ENCODE results near the gene GATAD2B.

Gene GATAD2B

GRCh38 chr1:153880962-153881361, 41.8 kb downstream of the GATAD2B start:
- H3K9me3 ChIP-seq (ENCODE audit: low read depth, low read length), result no peaks in the 10 kb centered on the region
- peak overlapping the region; percentile 80 for H3K9ac ChIP-seq (ENCODE audit: insufficient read length)
- peak; percentile 91 for DNase-seq (ENCODE audit: low read depth, low spot score)
- peak; percentile 63 for TF ChIP-seq POLR2AphosphoS5 (IDR thresholded peaks at IDR 0.05; ENCODE audit: borderline replicate concordance, low read depth, low read length)
- no peak for TF ChIP-seq EZH2 (IDR thresholded peaks at IDR 0.05)
- peak overlapping the region; percentile 96 for H3K27ac ChIP-seq
- H3K36me3 ChIP-seq (ENCODE audit: insufficient read depth, low read length), result no peaks in the 10 kb centered on the region
- peak overlapping the region; percentile 78 for H3K4me3 ChIP-seq

GRCh38 chr1:153880024-153880423, 42.7 kb downstream of the GATAD2B start:
- peak overlapping the region; percentile 96; the same call in 1 of the 2 replicates for H3K27ac ChIP-seq
- no peaks in the 10 kb centered on the region for H3K36me3 ChIP-seq (ENCODE audit: insufficient read depth, low read length)
- TF ChIP-seq FOXP2 (optimal IDR thresholded peaks at IDR 0.05; ENCODE audit: control extremely low read depth, extremely low read length, insufficient read depth) (no peak), POLR2AphosphoS5 (IDR thresholded peaks at IDR 0.05; ENCODE audit: borderline replicate concordance, low read depth, low read length) (no peak), EZH2 (IDR thresholded peaks at IDR 0.05) (no peak)
- H3K9me3 ChIP-seq (ENCODE audit: low read depth, low read length), result no peaks in the 10 kb centered on the region
- no peak for DNase-seq (ENCODE audit: low read depth, low spot score)
- no peak overlapping the region for H3K4me3 ChIP-seq
- no peak overlapping the region for H3K9ac ChIP-seq (ENCODE audit: insufficient read length)

- Histone ChIP-seq H3K36me3 (ENCODE audit: insufficient read depth, low read length) (no peaks in the 10 kb centered on the region), H3K4me3 (no peak overlapping the region), H3K27ac (no peak overlapping the region), H3K9ac (ENCODE audit: insufficient read length) (no peak overlapping the region), H3K9me3 (ENCODE audit: low read depth, low read length) (no peaks in the 10 kb centered on the region)
- TF ChIP-seq FOXP2 (optimal IDR thresholded peaks at IDR 0.05; ENCODE audit: control extremely low read depth, extremely low read length, insufficient read depth) (no peak), POLR2AphosphoS5 (IDR thresholded peaks at IDR 0.05; ENCODE audit: borderline replicate concordance, low read depth, low read length) (no peak), EZH2 (IDR thresholded peaks at IDR 0.05) (no peak)
- DNase-seq (ENCODE audit: low read depth, low spot score), result no peak
Observed at GRCh38 chr1:153877112-153877511, 45.7 kb downstream of the GATAD2B start.

DNA sequence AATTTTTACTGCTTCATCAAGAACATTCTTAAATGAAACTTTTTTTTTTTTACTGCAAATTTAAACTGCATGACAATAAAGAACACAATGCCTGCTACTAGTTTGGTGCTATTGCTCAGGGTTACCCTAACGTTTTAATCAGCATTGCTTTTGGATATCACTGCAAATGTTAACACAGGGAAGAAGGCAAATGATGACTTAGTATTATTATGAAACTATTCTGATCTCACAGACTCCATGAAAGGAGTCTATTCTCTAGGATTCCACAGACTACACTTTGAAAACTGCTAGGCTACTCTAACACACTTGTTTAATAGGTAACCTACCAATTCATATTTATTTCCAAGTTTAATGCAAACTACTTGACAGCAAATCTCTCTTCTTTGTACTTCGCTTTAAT, 49.8 kb downstream of the GATAD2B start:
- no peak overlapping the region for H3K4me3 ChIP-seq
- no peak for DNase-seq (ENCODE audit: low read depth, low spot score)
- 0 out of 2 replicates have a peak, but pooled peaks cover 5% of the 10 kb centered on the region for H3K36me3 ChIP-seq (ENCODE audit: insufficient read depth, low read length)
- H3K27ac ChIP-seq, result no peak overlapping the region; the same call in 1 of the 2 replicates
- no peaks in the 10 kb centered on the region for H3K9me3 ChIP-seq (ENCODE audit: low read depth, low read length)
- TF ChIP-seq FOXP2 (optimal IDR thresholded peaks at IDR 0.05; ENCODE audit: control extremely low read depth, extremely low read length, insufficient read depth), result no peak
- TF ChIP-seq EZH2 (IDR thresholded peaks at IDR 0.05), result no peak
- no peak for TF ChIP-seq POLR2AphosphoS5 (IDR thresholded peaks at IDR 0.05; ENCODE audit: borderline replicate concordance, low read depth, low read length)
- no peak overlapping the region for H3K9ac ChIP-seq (ENCODE audit: insufficient read length)

- DNase-seq (ENCODE audit: low read depth, low spot score), result no peak
- TF ChIP-seq FOXP2 (optimal IDR thresholded peaks at IDR 0.05; ENCODE audit: control extremely low read depth, extremely low read length, insufficient read depth), result no peak
- no peak for TF ChIP-seq EZH2 (IDR thresholded peaks at IDR 0.05)
- no peak for TF ChIP-seq POLR2AphosphoS5 (IDR thresholded peaks at IDR 0.05; ENCODE audit: borderline replicate concordance, low read depth, low read length)
- Histone ChIP-seq H3K9ac (ENCODE audit: insufficient read length) (no peak overlapping the region), H3K36me3 (ENCODE audit: insufficient read depth, low read length) (0 out of 2 replicates have a peak, but pooled peaks cover 5% of the 10 kb centered on the region), H3K27ac (no peak overlapping the region; the same call in 1 of the 2 replicates), H3K4me3 (no peak overlapping the region), H3K9me3 (ENCODE audit: low read depth, low read length) (no peaks in the 10 kb centered on the region)
Observed at GRCh38 chr1:153872331-153872730, 50.4 kb downstream of the GATAD2B start.

- Histone ChIP-seq H3K4me3 (no peak overlapping the region), H3K36me3 (ENCODE audit: insufficient read depth, low read length) (0 out of 2 replicates have a peak, but pooled peaks cover 5% of the 10 kb centered on the region), H3K27ac (no peak overlapping the region), H3K9me3 (ENCODE audit: low read depth, low read length) (no peaks in the 10 kb centered on the region), H3K9ac (ENCODE audit: insufficient read length) (no peak overlapping the region)
- DNase-seq (ENCODE audit: low read depth, low spot score), result no peak
- TF ChIP-seq POLR2AphosphoS5 (IDR thresholded peaks at IDR 0.05; ENCODE audit: borderline replicate concordance, low read depth, low read length) (no peak), EZH2 (IDR thresholded peaks at IDR 0.05) (no peak), FOXP2 (optimal IDR thresholded peaks at IDR 0.05; ENCODE audit: control extremely low read depth, extremely low read length, insufficient read depth) (no peak)
Observed at GRCh38 chr1:153869486-153869885, 53.3 kb downstream of the GATAD2B start.

- 0 out of 2 replicates have a peak, but pooled peaks cover 5% of the 10 kb centered on the region for H3K36me3 ChIP-seq (ENCODE audit: insufficient read depth, low read length)
- peak; percentile 45 for DNase-seq (ENCODE audit: low read depth, low spot score)
- H3K4me3 ChIP-seq, result peak overlapping the region; percentile 51
- H3K9ac ChIP-seq (ENCODE audit: insufficient read length), result no peak overlapping the region
- peak overlapping the region; percentile 42; the same call in 1 of the 2 replicates for H3K27ac ChIP-seq
- H3K9me3 ChIP-seq (ENCODE audit: low read depth, low read length), result no peaks in the 10 kb centered on the region
- TF ChIP-seq EZH2 (IDR thresholded peaks at IDR 0.05) (no peak), FOXP2 (optimal IDR thresholded peaks at IDR 0.05; ENCODE audit: control extremely low read depth, extremely low read length, insufficient read depth) (no peak), POLR2AphosphoS5 (IDR thresholded peaks at IDR 0.05; ENCODE audit: borderline replicate concordance, low read depth, low read length) (no peak)
Observed at GRCh38 chr1:153866045-153866850, 56.5 kb downstream of the GATAD2B start.

GRCh38 chr1:153860285-153860684, 62.5 kb downstream of the GATAD2B start:
- Histone ChIP-seq H3K9ac (ENCODE audit: insufficient read length) (no peak overlapping the region), H3K27ac (no peak overlapping the region), H3K9me3 (ENCODE audit: low read depth, low read length) (no peaks in the 10 kb centered on the region), H3K36me3 (ENCODE audit: insufficient read depth, low read length) (0 out of 2 replicates have a peak, but pooled peaks cover 6% of the 10 kb centered on the region), H3K4me3 (no peak overlapping the region)
- no peak for TF ChIP-seq EZH2 (IDR thresholded peaks at IDR 0.05)
- TF ChIP-seq POLR2AphosphoS5 (IDR thresholded peaks at IDR 0.05; ENCODE audit: borderline replicate concordance, low read depth, low read length), result no peak
- no peak for TF ChIP-seq FOXP2 (optimal IDR thresholded peaks at IDR 0.05; ENCODE audit: control extremely low read depth, extremely low read length, insufficient read depth)
- no peak for DNase-seq (ENCODE audit: low read depth, low spot score)
